Uterus (tissue), 2 donors: ENCODE measurements around the gene MSMP.

Experiments used
- POLR2A ChIP-seq, 2 donors: fragments of 450-650 bp; IDR thresholded peaks; one replicate each; pipeline ENCODE4 v1.6.1; 2016; ENCODE audit warnings: antibody characterized with exemption in 2 of 2, mild to moderate bottlenecking in 1 of 2, moderate library complexity in 1 of 2
- TF ChIP-seq, protein P1 (sequence below), 4 experiments: fragments of 200-600 bp in 2 of 4; fragments of 450-650 bp in 2 of 4; sonication (generic) in 2 of 4; IDR thresholded peaks; one replicate each; pipeline ENCODE4 v1.5.1; 2016 to 2019; ENCODE audit warnings: antibody characterized with exemption in 4 of 4, mild to moderate bottlenecking in 2 of 4, moderate library complexity in 1 of 4

GRCh38 chr9:35740243-35740642 lies 13.8 kb downstream of the MSMP start:
- TF ChIP-seq, protein P1, sequence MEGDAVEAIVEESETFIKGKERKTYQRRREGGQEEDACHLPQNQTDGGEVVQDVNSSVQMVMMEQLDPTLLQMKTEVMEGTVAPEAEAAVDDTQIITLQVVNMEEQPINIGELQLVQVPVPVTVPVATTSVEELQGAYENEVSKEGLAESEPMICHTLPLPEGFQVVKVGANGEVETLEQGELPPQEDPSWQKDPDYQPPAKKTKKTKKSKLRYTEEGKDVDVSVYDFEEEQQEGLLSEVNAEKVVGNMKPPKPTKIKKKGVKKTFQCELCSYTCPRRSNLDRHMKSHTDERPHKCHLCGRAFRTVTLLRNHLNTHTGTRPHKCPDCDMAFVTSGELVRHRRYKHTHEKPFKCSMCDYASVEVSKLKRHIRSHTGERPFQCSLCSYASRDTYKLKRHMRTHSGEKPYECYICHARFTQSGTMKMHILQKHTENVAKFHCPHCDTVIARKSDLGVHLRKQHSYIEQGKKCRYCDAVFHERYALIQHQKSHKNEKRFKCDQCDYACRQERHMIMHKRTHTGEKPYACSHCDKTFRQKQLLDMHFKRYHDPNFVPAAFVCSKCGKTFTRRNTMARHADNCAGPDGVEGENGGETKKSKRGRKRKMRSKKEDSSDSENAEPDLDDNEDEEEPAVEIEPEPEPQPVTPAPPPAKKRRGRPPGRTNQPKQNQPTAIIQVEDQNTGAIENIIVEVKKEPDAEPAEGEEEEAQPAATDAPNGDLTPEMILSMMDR (IDR thresholded peaks at IDR 0.05) = no peak
- TF ChIP-seq POLR2A (IDR thresholded peaks at IDR 0.05) = no peak
